NCI-H345 (cell line): ENCODE measurements around the gene HSD17B8.
A peak's percentile ranks its signal among the peaks of the same experiment; 100 is the strongest.

Experiments used
- DNase-seq: peaks from one replicate; lab custom pipeline; 2025; lab: John Stamatoyannopoulos, UW

Gene HSD17B8

DNA sequence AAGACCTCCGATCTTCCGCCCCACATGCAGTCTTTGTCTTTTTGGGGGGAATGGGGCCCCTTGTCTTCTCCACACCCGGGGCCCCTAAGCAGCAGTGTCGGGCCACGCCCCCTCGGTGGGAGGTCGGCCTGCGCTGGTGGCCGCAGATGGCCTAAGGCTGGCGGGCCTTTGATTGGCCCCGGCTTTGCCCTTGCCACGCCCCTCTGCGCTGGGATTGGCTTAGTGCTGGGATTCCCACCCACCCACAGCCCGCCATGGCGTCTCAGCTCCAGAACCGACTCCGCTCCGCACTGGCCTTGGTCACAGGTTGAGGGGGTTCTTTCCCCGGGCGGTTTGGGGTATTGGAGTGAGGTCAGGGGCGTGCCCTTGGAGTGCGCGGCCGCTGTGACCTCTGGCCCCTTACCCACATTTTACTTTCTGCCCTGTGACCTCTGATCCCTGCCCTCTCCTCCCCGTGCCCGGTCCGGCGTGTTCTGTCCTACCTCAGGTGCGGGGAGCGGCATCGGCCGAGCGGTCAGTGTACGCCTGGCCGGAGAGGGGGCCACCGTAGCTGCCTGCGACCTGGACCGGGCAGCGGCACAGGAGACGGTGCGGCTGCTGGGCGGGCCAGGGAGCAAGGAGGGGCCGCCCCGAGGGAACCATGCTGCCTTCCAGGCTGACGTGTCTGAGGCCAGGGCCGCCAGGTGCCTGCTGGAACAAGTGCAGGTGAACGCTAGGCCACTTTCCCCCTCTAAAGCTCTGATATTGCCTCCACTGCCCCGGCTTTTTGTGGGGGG lies at the start of gene HSD17B8:
TSS of gene HSD17B8 (plus strand) at position 241 of the 776 bp plus-strand sequence. CDS start at position 255, 14 bp downstream.
- DNase-seq = peak; percentile 94

GRCh38 chr6:33156561-33156960 lies 47.9 kb upstream of the HSD17B8 start:
- DNase-seq = no peak

DNA sequence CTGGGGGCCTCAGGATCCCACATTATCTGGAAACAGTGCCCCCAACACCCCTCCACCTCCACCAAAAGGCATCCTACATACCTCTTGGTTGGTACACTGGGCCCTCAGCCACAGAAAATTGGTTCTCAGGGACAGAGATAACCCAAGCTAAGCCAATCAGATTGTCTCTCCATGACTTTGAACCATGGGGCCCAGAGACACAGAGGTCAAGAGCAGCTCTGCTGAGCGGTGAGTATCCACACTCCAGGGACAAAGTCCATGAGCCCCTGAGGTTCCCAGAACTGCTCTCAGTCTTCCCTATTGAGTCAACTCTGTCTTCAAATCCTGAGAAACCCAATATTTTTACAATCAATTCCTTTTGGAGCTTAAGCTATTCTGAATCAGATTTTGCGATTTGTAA lies 47.5 kb upstream of the HSD17B8 start:
- DNase-seq = no peak

DNA sequence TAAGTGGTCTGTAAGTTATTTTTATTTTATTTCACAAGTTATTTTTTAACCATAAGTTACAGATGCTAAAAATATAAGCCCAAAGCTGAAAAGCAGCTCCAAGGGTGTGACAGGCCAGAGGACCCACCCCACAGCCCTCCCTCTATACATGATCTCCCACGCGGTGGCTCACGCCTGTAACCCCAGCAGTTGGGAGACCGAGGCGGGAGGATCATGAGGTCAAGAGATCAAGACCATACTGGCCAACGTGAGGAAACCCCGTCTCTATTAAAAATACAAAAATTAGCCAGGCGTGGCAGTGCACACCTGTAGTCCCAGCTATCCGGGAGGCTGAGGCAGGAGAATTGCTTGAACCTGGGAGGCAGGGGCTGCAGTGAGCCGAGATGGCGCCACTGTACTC lies 44.4 kb upstream of the HSD17B8 start:
- DNase-seq = no peak

GRCh38 chr6:33160728-33161344 lies 43.6 kb upstream of the HSD17B8 start:
- DNase-seq = no peak

GRCh38 chr6:33161354-33162331 lies 42.8 kb upstream of the HSD17B8 start:
- DNase-seq = peak; percentile 40

DNA sequence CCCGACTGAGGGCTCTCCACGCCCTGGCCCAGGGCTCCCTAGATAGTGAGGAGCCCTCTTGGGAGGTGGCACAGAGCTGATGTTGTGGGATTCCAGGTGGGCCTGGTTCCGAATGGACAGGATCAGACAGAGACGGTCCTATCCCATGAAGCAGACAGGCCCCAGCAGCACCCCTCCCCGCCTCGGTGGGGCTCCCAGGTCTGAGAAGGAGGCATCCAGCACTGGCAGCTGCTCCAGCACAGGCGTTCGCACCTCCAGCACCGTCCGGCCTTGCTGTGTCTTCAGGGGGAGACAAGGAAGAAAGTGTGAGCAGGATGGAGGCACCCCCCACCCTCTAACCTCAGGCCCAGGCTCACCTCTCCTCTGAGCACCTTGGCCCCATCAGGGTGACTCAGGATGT lies 40.9 kb upstream of the HSD17B8 start:
- DNase-seq = no peak

DNA sequence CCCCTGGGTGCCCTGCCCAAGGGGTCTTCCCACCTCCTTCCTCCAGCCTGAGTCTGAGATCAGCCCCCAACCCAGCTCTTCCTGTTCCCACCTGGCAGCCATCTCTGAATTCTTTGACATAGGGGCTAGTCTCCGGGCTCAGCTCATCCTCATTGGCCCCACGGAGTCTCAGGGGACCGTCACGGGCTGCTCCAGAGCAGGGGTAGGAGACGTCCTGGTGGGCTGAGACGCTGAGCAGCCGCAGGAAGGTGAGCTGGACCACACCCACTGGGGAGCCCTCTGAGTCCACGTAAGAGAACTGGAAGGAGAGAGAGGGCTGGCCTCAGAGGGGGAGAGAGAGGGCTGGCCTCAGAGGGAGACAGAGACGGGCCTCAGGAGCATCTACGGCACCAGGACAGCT lies 40.3 kb upstream of the HSD17B8 start:
- DNase-seq = no peak

- DNase-seq = no peak
These were observed 39.6 kb upstream of the HSD17B8 start for GRCh38 chr6:33164665-33165373.

DNA sequence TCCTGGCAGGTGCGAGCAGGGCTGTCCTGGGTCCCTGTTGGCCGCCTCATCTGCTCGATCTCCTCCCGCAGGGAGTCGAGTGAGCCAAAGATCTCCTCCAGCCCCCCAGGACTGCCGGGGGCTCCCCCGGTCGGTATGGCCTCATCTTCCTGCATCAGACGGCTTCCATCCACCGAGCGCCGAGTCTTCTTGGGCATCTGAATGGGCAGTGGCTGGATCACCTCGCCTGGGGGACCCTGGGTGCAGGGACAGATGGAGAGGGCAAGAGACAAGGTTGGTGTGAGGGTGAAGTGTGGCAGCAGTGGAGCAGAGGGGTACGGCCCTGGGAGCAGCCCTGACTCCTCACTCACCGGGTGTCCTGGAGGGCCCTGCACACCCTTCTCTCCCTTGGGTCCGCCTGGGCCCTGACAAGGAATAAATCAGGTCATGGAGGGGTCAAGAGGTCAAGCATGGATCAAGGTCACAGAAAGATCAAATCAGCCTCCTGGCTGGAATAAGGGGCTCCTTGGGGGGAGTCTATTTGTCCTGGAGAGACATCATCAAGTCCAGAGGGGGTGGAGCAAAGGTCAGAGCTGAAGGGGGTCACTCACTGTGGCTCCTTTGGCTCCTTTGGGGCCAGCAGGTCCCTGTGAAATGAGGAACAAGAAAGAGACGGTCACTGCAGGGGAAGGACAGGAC lies 38.7 kb upstream of the HSD17B8 start:
- DNase-seq = no peak

- DNase-seq = no peak
These were observed 38.1 kb upstream of the HSD17B8 start for GRCh38 chr6:33166363-33166762.

GRCh38 chr6:33166811-33167210 lies 37.6 kb upstream of the HSD17B8 start:
- no peak for DNase-seq

GRCh38 chr6:33167374-33168283 lies 36.8 kb upstream of the HSD17B8 start:
- no peak for DNase-seq

- no peak for DNase-seq
These were observed 36.2 kb upstream of the HSD17B8 start for GRCh38 chr6:33168284-33168601.

GRCh38 chr6:33168639-33169038 lies 35.8 kb upstream of the HSD17B8 start:
- no peak for DNase-seq

- DNase-seq = no peak
These were observed 34.9 kb upstream of the HSD17B8 start for GRCh38 chr6:33169291-33170175.

DNA sequence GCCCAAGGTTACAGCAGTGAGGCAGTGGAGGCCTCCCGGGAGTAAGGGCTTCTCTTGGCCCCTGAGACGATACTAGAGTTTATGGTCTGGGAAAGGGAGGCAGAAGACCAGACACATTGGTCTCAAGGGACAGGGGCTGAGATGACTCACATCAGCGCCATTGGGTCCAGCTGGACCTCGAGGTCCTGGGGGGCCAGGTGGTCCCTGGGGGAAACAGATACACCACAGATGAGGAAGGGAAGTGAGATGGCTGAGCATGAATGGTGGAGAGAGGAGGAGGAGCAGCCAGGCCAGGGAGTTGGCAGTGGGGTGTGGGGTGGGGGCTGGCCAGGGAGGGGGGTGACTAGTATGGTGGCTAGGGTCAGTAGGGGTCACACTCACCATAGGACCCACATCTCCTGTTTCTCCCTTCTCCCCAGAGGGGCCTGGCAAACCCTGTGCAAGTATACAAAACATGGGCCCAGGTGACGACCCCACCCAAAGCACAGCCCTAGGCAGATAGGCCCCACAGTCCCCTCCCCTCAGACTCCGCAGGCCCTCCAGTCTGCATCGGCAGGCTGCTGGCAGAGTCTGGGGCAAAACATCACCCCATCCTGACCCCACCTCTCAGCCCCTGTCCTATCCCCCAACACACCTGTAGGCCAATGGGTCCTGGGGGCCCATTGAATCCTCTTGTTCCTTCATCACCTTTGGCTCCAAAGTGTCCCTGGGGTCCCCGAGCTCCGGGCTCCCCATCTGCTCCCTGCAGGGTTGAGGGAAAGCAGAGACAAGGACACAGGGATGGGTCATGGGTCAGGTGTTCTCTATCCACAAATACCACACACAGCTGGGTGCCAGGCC lies 34.1 kb upstream of the HSD17B8 start:
- DNase-seq = no peak
